Stomach (tissue), 4 donors: ENCODE data around the gene NPAS3.

Source experiments
- EP300 ChIP-seq: sonication (generic); formaldehyde crosslinking; IDR thresholded peaks from one replicate; pipeline ENCODE4 v1.6.1; 2017; ENCODE audit warnings: antibody characterized with exemption
- POLR2A ChIP-seq, 4 donors: fragments of 450-650 bp; IDR thresholded peaks; one replicate each; pipeline ENCODE4 v1.6.1; 2016; ENCODE audit warnings: antibody characterized with exemption in 4 of 4, control low read depth in 2 of 4, mild to moderate bottlenecking in 1 of 4, moderate library complexity in 1 of 4
- POLR2AphosphoS5 ChIP-seq, 3 donors: sonication (generic); formaldehyde crosslinking; IDR thresholded peaks; one replicate each; pipeline ENCODE4 v1.6.1; 2016; ENCODE audit warnings: antibody characterized with exemption in 3 of 3
- TF ChIP-seq, protein P1 (sequence below), 7 experiments: fragments of 450-650 bp in 4 of 7; fragments of 200-600 bp in 3 of 7; sonication (generic) in 3 of 7; IDR thresholded peaks; one replicate each; pipeline ENCODE4 v1.5.1; 2016 to 2019; ENCODE audit warnings: antibody characterized with exemption in 7 of 7, control low read depth in 2 of 7, mild to moderate bottlenecking in 1 of 7

DNA sequence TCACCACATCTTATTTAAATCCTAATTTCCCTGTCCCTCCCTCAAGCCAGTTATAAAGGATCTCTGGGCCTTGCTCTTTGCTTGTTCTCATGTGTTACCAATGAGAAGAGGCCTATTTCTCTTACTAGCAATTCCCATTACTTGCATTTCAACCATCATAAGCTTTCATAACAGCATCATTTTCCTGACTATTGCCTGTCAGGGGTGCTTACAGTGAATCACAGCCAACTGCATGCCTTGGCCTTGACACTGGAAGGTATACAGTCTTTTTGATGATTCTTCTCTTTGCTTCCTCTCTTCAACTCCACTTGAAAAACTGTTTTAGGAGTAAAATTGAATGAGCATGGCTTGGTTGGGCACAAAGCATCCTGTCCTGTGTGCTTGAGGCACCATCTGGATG, 127.0 kb downstream of the NPAS3 start:
- TF ChIP-seq, protein P1, sequence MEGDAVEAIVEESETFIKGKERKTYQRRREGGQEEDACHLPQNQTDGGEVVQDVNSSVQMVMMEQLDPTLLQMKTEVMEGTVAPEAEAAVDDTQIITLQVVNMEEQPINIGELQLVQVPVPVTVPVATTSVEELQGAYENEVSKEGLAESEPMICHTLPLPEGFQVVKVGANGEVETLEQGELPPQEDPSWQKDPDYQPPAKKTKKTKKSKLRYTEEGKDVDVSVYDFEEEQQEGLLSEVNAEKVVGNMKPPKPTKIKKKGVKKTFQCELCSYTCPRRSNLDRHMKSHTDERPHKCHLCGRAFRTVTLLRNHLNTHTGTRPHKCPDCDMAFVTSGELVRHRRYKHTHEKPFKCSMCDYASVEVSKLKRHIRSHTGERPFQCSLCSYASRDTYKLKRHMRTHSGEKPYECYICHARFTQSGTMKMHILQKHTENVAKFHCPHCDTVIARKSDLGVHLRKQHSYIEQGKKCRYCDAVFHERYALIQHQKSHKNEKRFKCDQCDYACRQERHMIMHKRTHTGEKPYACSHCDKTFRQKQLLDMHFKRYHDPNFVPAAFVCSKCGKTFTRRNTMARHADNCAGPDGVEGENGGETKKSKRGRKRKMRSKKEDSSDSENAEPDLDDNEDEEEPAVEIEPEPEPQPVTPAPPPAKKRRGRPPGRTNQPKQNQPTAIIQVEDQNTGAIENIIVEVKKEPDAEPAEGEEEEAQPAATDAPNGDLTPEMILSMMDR (IDR thresholded peaks at IDR 0.05): no peak
- no peak for TF ChIP-seq POLR2AphosphoS5 (IDR thresholded peaks at IDR 0.05)
- no peak for TF ChIP-seq POLR2A (IDR thresholded peaks at IDR 0.05)
- no peak for TF ChIP-seq EP300
